AG09319 (cell line): ENCODE data around the gene INSIG1.

Experiments used
- DNase-seq: peaks from one replicate; pipeline ENCODE4 v3.0.0-alpha.2; 2010; ENCODE audit warnings: low read depth; ENCODE audit errors: extremely low read depth
- TF ChIP-seq, protein P1 (sequence below): IDR thresholded peaks from 2 replicates; pipeline ENCODE4 v1.5.1; 2011; ENCODE audit warnings: low read depth, mild to moderate bottlenecking, inconsistent platforms, low read length, moderate library complexity

Gene INSIG1

DNA sequence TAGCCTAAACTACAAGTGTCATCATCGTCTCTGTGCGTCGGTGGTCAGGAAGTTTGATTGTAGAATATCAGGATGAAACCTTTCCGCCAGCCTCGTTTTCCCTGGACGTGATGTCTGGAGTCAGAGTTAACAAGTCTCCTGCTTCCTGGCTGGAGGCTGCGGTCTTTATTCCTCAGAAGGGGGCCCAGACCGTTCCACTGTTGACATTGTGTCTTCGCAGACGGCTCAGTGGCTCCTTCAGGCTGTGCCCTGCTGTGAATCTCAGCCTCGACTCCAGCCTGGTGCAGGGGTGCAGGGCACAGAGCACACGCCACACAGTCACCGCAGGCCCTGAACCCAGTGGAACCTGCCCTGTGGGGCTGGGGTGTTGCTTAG lies 37.2 kb upstream of the INSIG1 start:
- DNase-seq, result no peak
- TF ChIP-seq, protein P1, sequence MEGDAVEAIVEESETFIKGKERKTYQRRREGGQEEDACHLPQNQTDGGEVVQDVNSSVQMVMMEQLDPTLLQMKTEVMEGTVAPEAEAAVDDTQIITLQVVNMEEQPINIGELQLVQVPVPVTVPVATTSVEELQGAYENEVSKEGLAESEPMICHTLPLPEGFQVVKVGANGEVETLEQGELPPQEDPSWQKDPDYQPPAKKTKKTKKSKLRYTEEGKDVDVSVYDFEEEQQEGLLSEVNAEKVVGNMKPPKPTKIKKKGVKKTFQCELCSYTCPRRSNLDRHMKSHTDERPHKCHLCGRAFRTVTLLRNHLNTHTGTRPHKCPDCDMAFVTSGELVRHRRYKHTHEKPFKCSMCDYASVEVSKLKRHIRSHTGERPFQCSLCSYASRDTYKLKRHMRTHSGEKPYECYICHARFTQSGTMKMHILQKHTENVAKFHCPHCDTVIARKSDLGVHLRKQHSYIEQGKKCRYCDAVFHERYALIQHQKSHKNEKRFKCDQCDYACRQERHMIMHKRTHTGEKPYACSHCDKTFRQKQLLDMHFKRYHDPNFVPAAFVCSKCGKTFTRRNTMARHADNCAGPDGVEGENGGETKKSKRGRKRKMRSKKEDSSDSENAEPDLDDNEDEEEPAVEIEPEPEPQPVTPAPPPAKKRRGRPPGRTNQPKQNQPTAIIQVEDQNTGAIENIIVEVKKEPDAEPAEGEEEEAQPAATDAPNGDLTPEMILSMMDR, result no peak

DNA sequence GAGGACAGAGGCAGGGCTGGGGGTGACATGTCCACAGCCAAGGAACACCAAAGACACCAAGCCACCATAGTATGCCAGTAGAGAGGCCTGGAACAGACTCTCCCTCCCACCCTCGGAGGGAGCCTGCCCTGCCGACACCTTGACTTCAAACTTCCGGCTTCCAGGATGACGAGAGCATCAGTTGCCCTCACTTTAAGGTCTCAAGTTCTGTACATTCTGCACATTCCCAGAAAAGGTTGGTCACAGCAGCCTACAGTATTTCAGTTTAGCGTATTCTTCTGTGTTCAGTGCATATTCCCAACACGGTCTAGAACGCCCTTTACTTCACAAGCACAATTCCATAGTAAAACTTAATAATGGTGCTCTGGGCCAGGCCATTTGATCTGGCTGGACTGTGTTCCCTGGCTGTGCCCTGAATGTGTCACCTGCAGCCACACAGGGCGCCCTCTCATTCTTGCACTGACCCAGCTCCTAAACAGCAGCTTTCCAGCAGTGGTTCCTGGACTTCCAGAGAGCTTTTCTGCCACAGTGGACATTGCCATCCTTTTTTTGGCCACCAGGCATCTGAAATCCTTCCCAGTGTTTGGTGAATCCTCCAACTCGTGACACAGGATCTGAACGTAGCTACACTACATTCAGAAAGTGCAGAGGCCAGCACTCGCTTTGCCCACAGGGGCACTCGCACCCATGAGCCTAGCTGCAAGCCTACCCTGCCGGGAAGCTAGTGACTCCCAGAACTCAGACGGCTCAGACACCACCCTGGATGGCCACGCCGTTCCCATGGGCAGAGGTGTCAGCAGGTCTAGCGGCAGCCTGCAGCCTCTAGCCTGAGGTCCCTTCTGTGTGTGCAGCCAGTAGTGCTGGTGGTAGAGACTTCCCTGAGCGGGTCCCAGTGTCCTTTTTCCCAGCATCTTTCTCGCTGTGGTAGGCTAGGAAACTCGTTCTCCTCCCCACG lies 36.4 kb upstream of the INSIG1 start:
- TF ChIP-seq, protein P1, result no peak
- no peak for DNase-seq

DNA sequence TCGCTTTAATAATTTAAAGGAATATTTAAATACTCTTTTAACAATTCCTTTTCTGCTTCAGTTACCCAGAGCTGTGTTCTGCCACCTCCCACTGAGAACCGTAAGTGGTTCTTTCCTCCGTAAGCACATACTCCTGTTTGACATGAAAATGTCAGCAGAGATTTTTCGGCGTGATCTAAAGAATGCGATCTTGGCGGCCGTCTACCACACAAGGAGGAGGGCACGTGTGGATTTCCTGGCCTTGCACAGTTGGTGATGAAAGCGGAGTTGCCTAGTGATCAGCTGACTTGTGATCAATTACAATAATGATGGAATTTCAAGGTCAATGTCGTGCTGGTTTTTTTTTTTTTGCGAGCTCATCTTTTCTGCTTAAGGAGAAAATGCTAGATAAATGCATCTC lies 35.6 kb upstream of the INSIG1 start:
- no peak for DNase-seq
- TF ChIP-seq, protein P1, result no peak

DNA sequence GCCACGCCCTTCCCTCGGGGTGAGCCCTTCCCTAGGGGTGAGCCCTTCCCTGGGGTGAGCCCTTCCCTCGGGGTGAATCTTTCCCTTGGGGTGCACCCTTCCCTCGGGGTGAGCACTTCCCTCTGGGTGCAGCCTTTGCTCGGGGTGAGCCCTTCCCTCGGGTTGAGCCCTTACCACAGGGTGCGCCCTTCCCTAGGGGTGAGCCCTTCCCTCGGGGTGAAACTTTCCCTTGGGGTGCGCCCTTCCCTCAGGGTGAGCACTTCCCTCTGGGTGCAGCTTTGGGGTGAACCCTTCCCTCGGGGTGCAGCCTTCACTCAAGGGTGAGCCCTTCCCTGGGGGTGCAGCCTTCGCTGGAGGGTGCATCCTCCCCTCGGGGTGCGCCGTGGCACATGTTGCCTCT lies 34.6 kb upstream of the INSIG1 start:
- no peak for DNase-seq
- TF ChIP-seq, protein P1, result no peak

DNA sequence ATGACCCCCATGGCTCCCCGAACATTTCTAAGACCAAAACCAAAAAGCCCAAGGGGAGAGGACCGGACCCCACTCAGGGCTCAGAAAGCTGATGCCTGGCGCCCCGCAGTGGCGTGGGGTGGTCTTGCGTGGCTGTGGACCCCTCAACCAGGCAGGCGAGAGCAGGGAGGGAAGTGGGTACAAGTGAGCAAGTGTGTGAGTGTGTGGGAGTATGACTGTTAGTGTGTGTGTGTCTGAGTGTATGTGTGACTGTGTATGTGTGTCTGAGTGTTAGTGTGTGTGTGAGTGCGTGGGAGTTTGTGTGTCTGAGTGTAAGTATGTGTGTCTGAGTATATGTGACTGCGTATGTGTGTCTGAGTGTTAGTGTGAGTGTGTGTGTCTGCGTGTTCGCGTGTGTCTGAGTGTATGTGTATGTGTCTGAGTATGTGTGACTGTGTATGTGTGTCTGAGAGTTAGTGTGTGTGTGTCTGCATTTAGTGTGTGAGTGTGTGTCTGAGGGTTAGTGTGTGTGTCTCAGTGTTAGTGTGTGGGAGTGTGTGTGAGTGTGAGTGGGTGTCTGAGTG lies 34.0 kb upstream of the INSIG1 start:
- DNase-seq, result no peak
- TF ChIP-seq, protein P1, result peak; percentile 7

DNA sequence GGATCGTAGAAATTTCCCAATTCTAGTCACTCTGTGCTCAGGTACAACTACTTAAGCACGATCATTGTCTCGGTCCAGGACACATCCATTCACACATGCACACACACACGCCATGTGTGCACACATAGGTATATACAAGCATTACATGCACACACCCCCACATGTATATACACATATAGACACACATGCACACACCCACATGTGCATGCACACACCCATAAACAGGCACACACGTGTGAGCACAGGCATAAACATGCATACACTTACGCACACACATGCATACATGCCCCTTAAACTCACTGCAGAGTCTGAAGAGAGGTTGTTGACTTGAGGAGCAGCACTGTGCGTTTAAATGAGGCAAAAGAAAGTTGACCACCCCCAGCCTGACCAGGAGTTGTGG lies 32.5 kb upstream of the INSIG1 start:
- DNase-seq, result no peak
- TF ChIP-seq, protein P1, result no peak

DNA sequence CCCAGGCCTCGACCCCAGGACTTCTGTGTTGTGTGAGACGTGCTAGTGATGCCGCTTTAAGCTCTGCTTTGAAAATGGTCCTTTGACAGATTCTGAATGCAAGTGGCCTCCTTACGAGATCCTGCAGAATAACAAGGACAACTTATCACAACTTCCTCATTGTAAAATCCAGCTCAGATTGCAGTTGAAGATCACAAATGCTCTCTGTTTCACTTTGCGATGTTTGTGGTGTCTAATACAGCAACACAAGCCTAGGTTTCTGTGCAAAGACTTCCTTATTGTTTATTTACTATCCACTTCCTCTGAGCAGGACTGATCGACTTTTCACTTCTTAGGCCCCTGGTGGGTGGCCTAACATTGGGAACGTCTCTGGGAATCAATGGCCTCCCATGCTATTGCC lies 31.7 kb upstream of the INSIG1 start:
- TF ChIP-seq, protein P1, result no peak
- no peak for DNase-seq
